Calu3 (cell line): ENCODE results near the gene NES. TPM values are rescaled to one million over a fixed set of nuclear protein-coding genes. Genes with fewer than 3 reads are reported as not detected.
A peak's percentile ranks its signal among the peaks of the same experiment; 100 is the strongest.

Experiments
- BruUV-seq: library from RNA; stranded (reverse); fragments of 400-500 nt; replicated peaks from 2 replicates; lab custom pipeline; 2021; lab: Mats Ljungman, UMichigan
- CTCF ChIA-PET: fragments of 300-600 bp; sonication (Branson Sonifier 250); formaldehyde crosslinking; loops from one replicate; lab custom pipeline; 2022; ENCODE audit warnings: antibody characterized with exemption; lab: Charles Lee
- DNase-seq: peaks from one replicate; pipeline ENCODE4 v3.0.0; 2022
- H3K27ac Mint-ChIP-seq: one replicate; pipeline ENCODE4 v1.8.0; 2022; ENCODE audit warnings: mixed read lengths; ENCODE audit not compliant: unreplicated experiment
- H3K27me3 Mint-ChIP-seq: one replicate; pipeline ENCODE4 v1.8.0; 2022; ENCODE audit warnings: mixed read lengths; ENCODE audit not compliant: unreplicated experiment
- H3K36me3 Mint-ChIP-seq: one replicate; pipeline ENCODE4 v1.8.0; 2022; ENCODE audit warnings: mild to moderate bottlenecking, moderate library complexity, mixed read lengths; ENCODE audit not compliant: insufficient read depth, unreplicated experiment
- H3K4me1 Mint-ChIP-seq: one replicate; pipeline ENCODE4 v1.8.0; 2022; ENCODE audit warnings: mild to moderate bottlenecking, low read depth, mixed read lengths; ENCODE audit not compliant: unreplicated experiment
- H3K4me3 Mint-ChIP-seq: one replicate; pipeline ENCODE4 v1.8.0; 2022; ENCODE audit warnings: mild to moderate bottlenecking, low read depth, moderate library complexity, mixed read lengths; ENCODE audit not compliant: unreplicated experiment
- H3K9me3 Mint-ChIP-seq: one replicate; pipeline ENCODE4 v1.8.0; 2022; ENCODE audit warnings: low read depth, mixed read lengths; ENCODE audit not compliant: unreplicated experiment
- CTCF ChIP-seq: fragments of 200-600 bp; IDR thresholded peaks from one replicate; pipeline ENCODE4 v1.8.0; 2022; ENCODE audit warnings: antibody characterized with exemption; ENCODE audit not compliant: unreplicated experiment
- intact Hi-C: fragments of 100-400 bp; cut with micrococcal nuclease; formaldehyde crosslinking; loops from one replicate; pipeline ENCODE4 v1.10.0; 2022; ENCODE audit not compliant: unreplicated experiment
- total RNA-seq: library from RNA; stranded (reverse); gene quantifications from 2 replicates; pipeline ENCODE4 v1.2.3, GENCODE V29; 2022

Gene NES
- total RNA-seq, 1 experiment from 2014 or later: 7.4 TPM

- no peak overlapping the region for H3K4me3 Mint-ChIP-seq
- H3K4me1 Mint-ChIP-seq: peaks cover 46% of the 10 kb centered on the region
- DNase-seq: no peak
- H3K27me3 Mint-ChIP-seq: peaks cover 19% of the 10 kb centered on the region
- CTCF ChIA-PET: interaction anchor here (0.8 to 2.5 kb wide), 3 partner anchors 9 to 43 kb away, joined by 3 to 12 read pairs (median 7); partner anchors contain the start of gene NES
- no TSS peak for BruUV-seq
- no peak for TF ChIP-seq CTCF
- H3K36me3 Mint-ChIP-seq: peaks cover 7% of the 10 kb centered on the region
- H3K27ac Mint-ChIP-seq: no peak overlapping the region
- peaks cover 7% of the 10 kb centered on the region for H3K9me3 Mint-ChIP-seq
- intact Hi-C loops: no loop called here
Observed at GRCh38 chr1:156666862-156667609, 10.2 kb downstream of the NES start.

- intact Hi-C loops: no loop called here
- Mint-ChIP-seq H3K4me1 (peaks cover 60% of the 10 kb centered on the region), H3K36me3 (peaks cover 17% of the 10 kb centered on the region), H3K4me3 (no peak overlapping the region), H3K9me3 (no peaks in the 10 kb centered on the region), H3K27ac (peak overlapping the region; percentile 6), H3K27me3 (peaks cover 4% of the 10 kb centered on the region)
- BruUV-seq: no TSS peak
- no peak for TF ChIP-seq CTCF
- CTCF ChIA-PET: interaction anchor here (0.6 to 2.5 kb wide), 4 partner anchors 11 to 63 kb away, joined by 3 to 12 read pairs (median 4); partner anchors contain the start of genes METTL25B and NES
- no peak for DNase-seq
Observed at GRCh38 chr1:156665539-156665938, 11.7 kb downstream of the NES start.

GRCh38 chr1:156664767-156665411 lies 12.3 kb downstream of the NES start:
- no peaks in the 10 kb centered on the region for H3K27me3 Mint-ChIP-seq
- intact Hi-C loops: no loop called here
- CTCF ChIA-PET: interaction anchor here (0.7 to 2.5 kb wide), 4 partner anchors 12 to 44 kb away, joined by 3 to 12 read pairs (median 4); partner anchors contain the start of gene NES
- H3K4me1 Mint-ChIP-seq: peaks cover 66% of the 10 kb centered on the region
- BruUV-seq: no TSS peak
- peaks cover 24% of the 10 kb centered on the region for H3K36me3 Mint-ChIP-seq
- TF ChIP-seq CTCF: no peak
- H3K9me3 Mint-ChIP-seq: no peaks in the 10 kb centered on the region
- H3K27ac Mint-ChIP-seq: peak overlapping the region; percentile 6
- no peak overlapping the region for H3K4me3 Mint-ChIP-seq
- DNase-seq: peak; percentile 49

- Mint-ChIP-seq H3K27ac (no peak overlapping the region), H3K4me1 (peaks cover 73% of the 10 kb centered on the region), H3K9me3 (no peaks in the 10 kb centered on the region), H3K36me3 (peaks cover 30% of the 10 kb centered on the region), H3K27me3 (no peaks in the 10 kb centered on the region), H3K4me3 (no peak overlapping the region)
- DNase-seq: no peak
- CTCF ChIA-PET: interaction anchor here (0.7 to 2.5 kb wide), 3 partner anchors 12 to 40 kb away, joined by 4 to 12 read pairs (median 5); partner anchors contain the start of gene NES
- no peak for TF ChIP-seq CTCF
- BruUV-seq: no TSS peak
- intact Hi-C loops: no loop called here
Observed at GRCh38 chr1:156664046-156664766, 13.0 kb downstream of the NES start.
